ENCODE measurements around the gene NCAM1.

DNA sequence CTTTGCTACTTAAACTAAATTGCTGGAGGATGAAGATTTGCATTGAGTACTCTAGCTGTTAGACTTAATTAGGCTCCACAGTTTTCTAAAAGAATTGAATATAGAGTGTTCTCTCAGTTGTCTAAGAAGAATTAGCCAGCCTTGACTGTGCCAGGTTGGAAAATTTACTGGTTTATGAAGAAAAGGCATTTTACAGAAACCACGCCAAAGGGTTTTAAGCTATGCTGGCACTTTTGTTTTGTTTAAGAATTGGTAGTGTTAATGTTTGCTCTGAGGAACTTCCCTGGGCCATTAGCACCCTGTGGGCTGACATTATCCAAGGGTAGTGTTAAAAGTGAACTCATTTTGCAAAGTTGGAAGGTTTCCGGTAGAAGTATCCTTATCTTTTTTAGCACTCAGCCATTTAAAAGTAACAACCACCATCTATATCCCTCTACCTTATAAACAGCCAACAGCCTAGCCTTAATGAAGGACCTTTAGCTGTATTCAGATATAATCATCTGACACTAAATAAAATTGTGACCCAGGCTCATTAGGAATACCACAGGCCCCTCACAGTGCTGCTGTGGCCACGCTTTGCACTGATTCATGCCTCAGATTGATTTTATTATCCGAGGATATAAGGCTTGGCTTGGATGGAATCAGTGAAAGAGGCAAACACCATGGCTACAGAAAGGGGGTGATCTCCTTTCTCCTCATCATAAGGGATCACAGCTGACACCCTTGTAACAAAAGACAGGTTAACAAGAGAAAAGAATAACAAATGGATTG, 158.9 kb downstream of the NCAM1 start:
- TF ChIP-seq, protein P1, sequence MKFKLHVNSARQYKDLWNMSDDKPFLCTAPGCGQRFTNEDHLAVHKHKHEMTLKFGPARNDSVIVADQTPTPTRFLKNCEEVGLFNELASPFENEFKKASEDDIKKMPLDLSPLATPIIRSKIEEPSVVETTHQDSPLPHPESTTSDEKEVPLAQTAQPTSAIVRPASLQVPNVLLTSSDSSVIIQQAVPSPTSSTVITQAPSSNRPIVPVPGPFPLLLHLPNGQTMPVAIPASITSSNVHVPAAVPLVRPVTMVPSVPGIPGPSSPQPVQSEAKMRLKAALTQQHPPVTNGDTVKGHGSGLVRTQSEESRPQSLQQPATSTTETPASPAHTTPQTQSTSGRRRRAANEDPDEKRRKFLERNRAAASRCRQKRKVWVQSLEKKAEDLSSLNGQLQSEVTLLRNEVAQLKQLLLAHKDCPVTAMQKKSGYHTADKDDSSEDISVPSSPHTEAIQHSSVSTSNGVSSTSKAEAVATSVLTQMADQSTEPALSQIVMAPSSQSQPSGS (CRISPR knock-in tag; IDR thresholded peaks at IDR 0.05) = no peak
- TF ChIP-seq CTCF (IDR thresholded peaks at IDR 0.05 in 2 of 3, conservative IDR thresholded peaks at IDR 0.05 in 1 of 3; ENCODE audit: insufficient read depth in 2 of 3, low read depth in 1 of 3, low read length in 3 of 3) (no peak), STAG1 (CRISPR knock-in tag; IDR thresholded peaks at IDR 0.05; ENCODE audit: borderline replicate concordance) (no peak)

All from K562 (cell line).